HG03571 (cell line): Measurements from ENCODE around the gene ZNF212.

Experiments used
- ATAC-seq: cut with Tn5 transposase; IDR thresholded peaks from one replicate; pipeline ENCODE4 v1.9.1; 2021; ENCODE audit not compliant: unreplicated experiment

ZNF212 gene

GRCh38 chr7:149284850-149285585 is 45.6 kb downstream of the ZNF212 start:
- peak; percentile 96 for ATAC-seq

GRCh38 chr7:149285603-149286002 is 46.2 kb downstream of the ZNF212 start:
- ATAC-seq: no peak

GRCh38 chr7:149286811-149287400 is 47.5 kb downstream of the ZNF212 start:
- no peak for ATAC-seq

- ATAC-seq: no peak
These were observed 48.2 kb downstream of the ZNF212 start for GRCh38 chr7:149287622-149288021.

- no peak for ATAC-seq
These were observed 49.8 kb downstream of the ZNF212 start for GRCh38 chr7:149289262-149289661.

GRCh38 chr7:149289856-149290255 is 50.4 kb downstream of the ZNF212 start:
- no peak for ATAC-seq

- no peak for ATAC-seq
These were observed 51.8 kb downstream of the ZNF212 start for GRCh38 chr7:149291036-149291780.

- no peak for ATAC-seq
These were observed 52.5 kb downstream of the ZNF212 start for GRCh38 chr7:149291781-149292461.

- ATAC-seq: no peak
These were observed 53.0 kb downstream of the ZNF212 start for GRCh38 chr7:149292462-149292823.

GRCh38 chr7:149293338-149293737 is 53.9 kb downstream of the ZNF212 start:
- ATAC-seq: no peak

- no peak for ATAC-seq
These were observed 54.6 kb downstream of the ZNF212 start for GRCh38 chr7:149293946-149294633.

- ATAC-seq: no peak
These were observed 55.4 kb downstream of the ZNF212 start for GRCh38 chr7:149294634-149295480.

GRCh38 chr7:149295481-149295850 is 56.0 kb downstream of the ZNF212 start:
- ATAC-seq: no peak

GRCh38 chr7:149296368-149296767 is 56.9 kb downstream of the ZNF212 start:
- ATAC-seq: no peak

- no peak for ATAC-seq
These were observed 57.7 kb downstream of the ZNF212 start for GRCh38 chr7:149297034-149297755.

- no peak for ATAC-seq
These were observed 61.3 kb downstream of the ZNF212 start for GRCh38 chr7:149300620-149301285.

GRCh38 chr7:149302222-149302621 is 62.8 kb downstream of the ZNF212 start:
- no peak for ATAC-seq

- no peak for ATAC-seq
These were observed 63.4 kb downstream of the ZNF212 start for GRCh38 chr7:149302865-149303264.

GRCh38 chr7:149304006-149304405 is 64.6 kb downstream of the ZNF212 start:
- ATAC-seq: no peak
